ENCODE results near the gene DUOXA1. TPM values are rescaled to one million over a fixed set of nuclear protein-coding genes. Genes with fewer than 3 reads are reported as not detected.

The DUOXA1 gene
- total and polyA plus RNA-seq, 2 experiments from 2014 or later: not detected

- no peak overlapping the region for H3K4me2 ChIP-seq
- peaks cover 10% of the 10 kb centered on the region for H3K4me1 ChIP-seq (ENCODE audit: insufficient read depth)
- TF ChIP-seq CREB1 (CRISPR knock-in tag; IDR thresholded peaks at IDR 0.05; ENCODE audit: low read depth): no peak
- no peak for TF ChIP-seq NANOG (IDR thresholded peaks at IDR 0.05; ENCODE audit: borderline replicate concordance)
- no peak for TF ChIP-seq EZH2phosphoT487 (IDR thresholded peaks at IDR 0.05; ENCODE audit: unreplicated experiment)
- TF ChIP-seq, protein P1, sequence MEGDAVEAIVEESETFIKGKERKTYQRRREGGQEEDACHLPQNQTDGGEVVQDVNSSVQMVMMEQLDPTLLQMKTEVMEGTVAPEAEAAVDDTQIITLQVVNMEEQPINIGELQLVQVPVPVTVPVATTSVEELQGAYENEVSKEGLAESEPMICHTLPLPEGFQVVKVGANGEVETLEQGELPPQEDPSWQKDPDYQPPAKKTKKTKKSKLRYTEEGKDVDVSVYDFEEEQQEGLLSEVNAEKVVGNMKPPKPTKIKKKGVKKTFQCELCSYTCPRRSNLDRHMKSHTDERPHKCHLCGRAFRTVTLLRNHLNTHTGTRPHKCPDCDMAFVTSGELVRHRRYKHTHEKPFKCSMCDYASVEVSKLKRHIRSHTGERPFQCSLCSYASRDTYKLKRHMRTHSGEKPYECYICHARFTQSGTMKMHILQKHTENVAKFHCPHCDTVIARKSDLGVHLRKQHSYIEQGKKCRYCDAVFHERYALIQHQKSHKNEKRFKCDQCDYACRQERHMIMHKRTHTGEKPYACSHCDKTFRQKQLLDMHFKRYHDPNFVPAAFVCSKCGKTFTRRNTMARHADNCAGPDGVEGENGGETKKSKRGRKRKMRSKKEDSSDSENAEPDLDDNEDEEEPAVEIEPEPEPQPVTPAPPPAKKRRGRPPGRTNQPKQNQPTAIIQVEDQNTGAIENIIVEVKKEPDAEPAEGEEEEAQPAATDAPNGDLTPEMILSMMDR (conservative IDR thresholded peaks at IDR 0.05; ENCODE audit: low read depth in 2 of 2): peak; percentile 90 to 99
- no peak for TF ChIP-seq JUNB (IDR thresholded peaks at IDR 0.05; ENCODE audit: unreplicated experiment)
- no peak for TF ChIP-seq POLR2AphosphoS5 (IDR thresholded peaks at IDR 0.05; ENCODE audit: low read depth)
- no peak for TF ChIP-seq ZNF331 (CRISPR knock-in tag; IDR thresholded peaks at IDR 0.05; ENCODE audit: low read depth)
- H3K9me2 ChIP-seq (ENCODE audit: insufficient read depth): no peaks in the 10 kb centered on the region
- no peaks in the 10 kb centered on the region; the same call in 1 of the 2 replicates for H3F3A ChIP-seq (replicated peaks; ENCODE audit: low read depth)
- no peak overlapping the region for H2AFZ ChIP-seq
- H3K4me1 Mint-ChIP-seq: peaks cover 13% of the 10 kb centered on the region
- H3K4me3 Mint-ChIP-seq: no peak overlapping the region
- H3K9me3 Mint-ChIP-seq: no peaks in the 10 kb centered on the region
- H3K36me3 Mint-ChIP-seq (ENCODE audit: low read depth): no peaks in the 10 kb centered on the region; the same call in 1 of the 3 replicates
- no peaks in the 10 kb centered on the region for H3K36me3 ChIP-seq (ENCODE audit: insufficient read depth)
- no peaks in the 10 kb centered on the region for H3K79me2 ChIP-seq (replicated peaks; ENCODE audit: insufficient read depth)
- peaks cover 13% of the 10 kb centered on the region for H3K27me3 Mint-ChIP-seq (ENCODE audit: insufficient read depth, low read depth, poor library complexity)
- peak; percentile 70 for ATAC-seq
- H3K27ac ChIP-seq (ENCODE audit: low read depth): no peak overlapping the region
- no peak overlapping the region for H3K27ac Mint-ChIP-seq
- DNase-seq (ENCODE audit: low spot score): peak; percentile 95
- H3K4me3 ChIP-seq: no peak overlapping the region
- H4K20me1 ChIP-seq (replicated peaks; ENCODE audit: insufficient read depth): no peaks in the 10 kb centered on the region
- no peaks in the 10 kb centered on the region for H3K27me3 ChIP-seq (ENCODE audit: insufficient read depth)
Measured at GRCh38 chr15:45162771-45163507, 33.3 kb upstream of the DUOXA1 start.

DNA sequence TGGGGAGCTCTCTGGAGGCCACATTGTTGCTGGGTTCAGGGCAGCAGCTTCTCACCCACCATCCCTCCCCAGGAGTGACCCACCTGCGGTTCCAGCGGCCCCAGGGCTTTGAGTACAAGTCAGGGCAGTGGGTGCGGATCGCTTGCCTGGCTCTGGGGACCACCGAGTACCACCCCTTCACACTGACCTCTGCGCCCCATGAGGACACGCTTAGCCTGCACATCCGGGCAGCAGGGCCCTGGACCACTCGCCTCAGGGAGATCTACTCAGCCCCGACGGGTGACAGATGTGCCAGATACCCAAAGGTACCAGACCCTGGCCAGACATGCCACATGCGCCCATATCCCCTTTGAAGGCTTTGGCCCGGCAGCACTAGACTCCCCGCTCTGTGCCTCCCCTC lies 32.0 kb upstream of the DUOXA1 start:
- Histone ChIP-seq H3K27ac (ENCODE audit: low read depth) (no peak overlapping the region), H3K4me3 (no peak overlapping the region), H2AFZ (no peak overlapping the region), H3K27me3 (ENCODE audit: insufficient read depth) (no peaks in the 10 kb centered on the region), H3K4me1 (ENCODE audit: insufficient read depth) (peaks cover 5% of the 10 kb centered on the region; the same call in 1 of the 2 replicates), H3K9me2 (ENCODE audit: insufficient read depth) (no peaks in the 10 kb centered on the region), H3K4me2 (no peak overlapping the region), H4K20me1 (replicated peaks; ENCODE audit: insufficient read depth) (no peaks in the 10 kb centered on the region), H3K79me2 (replicated peaks; ENCODE audit: insufficient read depth) (no peaks in the 10 kb centered on the region), H3F3A (replicated peaks; ENCODE audit: low read depth) (no peaks in the 10 kb centered on the region; the same call in 1 of the 2 replicates), H3K36me3 (ENCODE audit: insufficient read depth) (no peaks in the 10 kb centered on the region)
- peaks cover 15% of the 10 kb centered on the region for H3K27me3 Mint-ChIP-seq (ENCODE audit: insufficient read depth, low read depth, poor library complexity)
- no peaks in the 10 kb centered on the region; the same call in 2 of the 3 replicates for H3K9me3 Mint-ChIP-seq
- H3K36me3 Mint-ChIP-seq (ENCODE audit: low read depth): no peaks in the 10 kb centered on the region; the same call in 2 of the 3 replicates
- DNase-seq (ENCODE audit: low spot score) (no peak), ATAC-seq (no peak)
- no peak overlapping the region for H3K27ac Mint-ChIP-seq
- no peak overlapping the region; the same call in 2 of the 3 replicates for H3K4me3 Mint-ChIP-seq
- H3K4me1 Mint-ChIP-seq: peaks cover 14% of the 10 kb centered on the region
- TF ChIP-seq, protein P2, sequence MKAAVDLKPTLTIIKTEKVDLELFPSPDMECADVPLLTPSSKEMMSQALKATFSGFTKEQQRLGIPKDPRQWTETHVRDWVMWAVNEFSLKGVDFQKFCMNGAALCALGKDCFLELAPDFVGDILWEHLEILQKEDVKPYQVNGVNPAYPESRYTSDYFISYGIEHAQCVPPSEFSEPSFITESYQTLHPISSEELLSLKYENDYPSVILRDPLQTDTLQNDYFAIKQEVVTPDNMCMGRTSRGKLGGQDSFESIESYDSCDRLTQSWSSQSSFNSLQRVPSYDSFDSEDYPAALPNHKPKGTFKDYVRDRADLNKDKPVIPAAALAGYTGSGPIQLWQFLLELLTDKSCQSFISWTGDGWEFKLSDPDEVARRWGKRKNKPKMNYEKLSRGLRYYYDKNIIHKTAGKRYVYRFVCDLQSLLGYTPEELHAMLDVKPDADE (IDR thresholded peaks at IDR 0.05): no peak
- TF ChIP-seq, protein P1 (conservative IDR thresholded peaks at IDR 0.05; ENCODE audit: low read depth in 2 of 2): no peak
- TF ChIP-seq NANOG (IDR thresholded peaks at IDR 0.05; ENCODE audit: borderline replicate concordance) (no peak), POLR2AphosphoS5 (IDR thresholded peaks at IDR 0.05; ENCODE audit: low read depth) (no peak), ZNF331 (CRISPR knock-in tag; IDR thresholded peaks at IDR 0.05; ENCODE audit: low read depth) (no peak), EZH2 (IDR thresholded peaks at IDR 0.05; ENCODE audit: low read depth, unreplicated experiment) (no peak), JUNB (IDR thresholded peaks at IDR 0.05; ENCODE audit: unreplicated experiment) (no peak), ZNF114 (CRISPR knock-in tag; IDR thresholded peaks at IDR 0.05) (no peak), EZH2phosphoT487 (IDR thresholded peaks at IDR 0.05; ENCODE audit: unreplicated experiment) (no peak), CREB1 (CRISPR knock-in tag; IDR thresholded peaks at IDR 0.05; ENCODE audit: low read depth) (no peak), STAT1 (IDR thresholded peaks at IDR 0.05; ENCODE audit: unreplicated experiment) (no peak)
- TF ChIP-seq, protein P3, sequence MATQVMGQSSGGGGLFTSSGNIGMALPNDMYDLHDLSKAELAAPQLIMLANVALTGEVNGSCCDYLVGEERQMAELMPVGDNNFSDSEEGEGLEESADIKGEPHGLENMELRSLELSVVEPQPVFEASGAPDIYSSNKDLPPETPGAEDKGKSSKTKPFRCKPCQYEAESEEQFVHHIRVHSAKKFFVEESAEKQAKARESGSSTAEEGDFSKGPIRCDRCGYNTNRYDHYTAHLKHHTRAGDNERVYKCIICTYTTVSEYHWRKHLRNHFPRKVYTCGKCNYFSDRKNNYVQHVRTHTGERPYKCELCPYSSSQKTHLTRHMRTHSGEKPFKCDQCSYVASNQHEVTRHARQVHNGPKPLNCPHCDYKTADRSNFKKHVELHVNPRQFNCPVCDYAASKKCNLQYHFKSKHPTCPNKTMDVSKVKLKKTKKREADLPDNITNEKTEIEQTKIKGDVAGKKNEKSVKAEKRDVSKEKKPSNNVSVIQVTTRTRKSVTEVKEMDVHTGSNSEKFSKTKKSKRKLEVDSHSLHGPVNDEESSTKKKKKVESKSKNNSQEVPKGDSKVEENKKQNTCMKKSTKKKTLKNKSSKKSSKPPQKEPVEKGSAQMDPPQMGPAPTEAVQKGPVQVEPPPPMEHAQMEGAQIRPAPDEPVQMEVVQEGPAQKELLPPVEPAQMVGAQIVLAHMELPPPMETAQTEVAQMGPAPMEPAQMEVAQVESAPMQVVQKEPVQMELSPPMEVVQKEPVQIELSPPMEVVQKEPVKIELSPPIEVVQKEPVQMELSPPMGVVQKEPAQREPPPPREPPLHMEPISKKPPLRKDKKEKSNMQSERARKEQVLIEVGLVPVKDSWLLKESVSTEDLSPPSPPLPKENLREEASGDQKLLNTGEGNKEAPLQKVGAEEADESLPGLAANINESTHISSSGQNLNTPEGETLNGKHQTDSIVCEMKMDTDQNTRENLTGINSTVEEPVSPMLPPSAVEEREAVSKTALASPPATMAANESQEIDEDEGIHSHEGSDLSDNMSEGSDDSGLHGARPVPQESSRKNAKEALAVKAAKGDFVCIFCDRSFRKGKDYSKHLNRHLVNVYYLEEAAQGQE (IDR thresholded peaks at IDR 0.05; ENCODE audit: unreplicated experiment): no peak
